ENCODE results near the gene PADI3. TPM values are rescaled to one million over a fixed set of nuclear protein-coding genes. Genes with fewer than 3 reads are reported as not detected.
"Not testable (repeated sequence)": the region's sequence is repeated elsewhere in the genome, so short reads cannot be mapped to it uniquely, and the experiment has no call there.

PADI3 gene
- total RNA-seq, 2 experiments from 2014 or later = not detected

GRCh38 chr1:17236779-17237560, 11.9 kb upstream of the PADI3 start:
- H3K36me3 Mint-ChIP-seq (ENCODE audit: low read depth) = no peaks in the 10 kb centered on the region
- no peak overlapping the region for H3K27ac Mint-ChIP-seq
- no peak overlapping the region for H3K4me3 Mint-ChIP-seq
- ChIA-PET CTCF (interaction anchor here (1.4 to 3.1 kb wide), 5 partner anchors 29 to 112 kb away, joined by 3 to 33 read pairs (median 9); no protein-coding TSS in a partner anchor), POLR2A (no interaction called here)
- no peaks in the 10 kb centered on the region for H3K4me1 Mint-ChIP-seq
- no peaks in the 10 kb centered on the region for H3K27me3 Mint-ChIP-seq
- no peaks in the 10 kb centered on the region for H3K9me3 Mint-ChIP-seq
- DNase-seq = peak; percentile 85

GRCh38 chr1:17237561-17237903, 11.4 kb upstream of the PADI3 start:
- Mint-ChIP-seq H3K9me3 (no peaks in the 10 kb centered on the region), H3K4me1 (no peaks in the 10 kb centered on the region), H3K27me3 (no peaks in the 10 kb centered on the region), H3K27ac (no peak overlapping the region), H3K36me3 (ENCODE audit: low read depth) (no peaks in the 10 kb centered on the region), H3K4me3 (no peak overlapping the region)
- ChIA-PET POLR2A (no interaction called here), CTCF (interaction anchor here (0.8 to 3.1 kb wide), 6 partner anchors 30 to 112 kb away, joined by 3 to 33 read pairs (median 7); no protein-coding TSS in a partner anchor)
- DNase-seq = no peak

- no peak overlapping the region for H3K27ac Mint-ChIP-seq
- no peak overlapping the region for H3K4me3 Mint-ChIP-seq
- DNase-seq = no peak
- H3K36me3 Mint-ChIP-seq (ENCODE audit: low read depth) = no peaks in the 10 kb centered on the region
- no peaks in the 10 kb centered on the region for H3K9me3 Mint-ChIP-seq
- POLR2A ChIA-PET = no interaction called here
- CTCF ChIA-PET = interaction anchor here (0.6 to 1.6 kb wide), 2 partner anchors 105 to 114 kb away, joined by 3 read pairs; no protein-coding TSS in a partner anchor
- no peaks in the 10 kb centered on the region for H3K27me3 Mint-ChIP-seq
- no peaks in the 10 kb centered on the region for H3K4me1 Mint-ChIP-seq
Observed at GRCh38 chr1:17239420-17239819, 9.5 kb upstream of the PADI3 start.

GRCh38 chr1:17241011-17241779, 7.7 kb upstream of the PADI3 start:
- H3K4me3 Mint-ChIP-seq; POLR2A ChIA-PET; H3K36me3 Mint-ChIP-seq (ENCODE audit: low read depth); H3K27ac Mint-ChIP-seq; H3K4me1 Mint-ChIP-seq; H3K9me3 Mint-ChIP-seq; H3K27me3 Mint-ChIP-seq; DNase-seq: not testable (repeated sequence)
- CTCF ChIA-PET = interaction anchor here (0.7 kb wide), 1 partner anchor 121 kb away, joined by 4 read pairs; no protein-coding TSS in a partner anchor

GRCh38 chr1:17241780-17242074, 7.2 kb upstream of the PADI3 start:
- H3K27ac Mint-ChIP-seq; DNase-seq; H3K4me1 Mint-ChIP-seq; H3K9me3 Mint-ChIP-seq; H3K4me3 Mint-ChIP-seq; POLR2A ChIA-PET; H3K27me3 Mint-ChIP-seq; H3K36me3 Mint-ChIP-seq (ENCODE audit: low read depth): not testable (repeated sequence)
- CTCF ChIA-PET = interaction anchor here (0.7 kb wide), 1 partner anchor 121 kb away, joined by 4 read pairs; no protein-coding TSS in a partner anchor

GRCh38 chr1:17243274-17243673, 5.6 kb upstream of the PADI3 start:
- H3K9me3 Mint-ChIP-seq = no peaks in the 10 kb centered on the region

GRCh38 chr1:17244821-17245740, 3.8 kb upstream of the PADI3 start:
- POLR2A ChIA-PET = no interaction called here
- no peaks in the 10 kb centered on the region for H3K36me3 Mint-ChIP-seq (ENCODE audit: low read depth)
- CTCF ChIA-PET = interaction anchor here (1.1 kb wide), 1 partner anchor 11 kb away, joined by 4 read pairs; no protein-coding TSS in a partner anchor
- H3K4me3 Mint-ChIP-seq = no peak overlapping the region
- DNase-seq = no peak
- H3K27ac Mint-ChIP-seq = no peak overlapping the region
- no peaks in the 10 kb centered on the region for H3K27me3 Mint-ChIP-seq
- no peaks in the 10 kb centered on the region for H3K4me1 Mint-ChIP-seq
- no peaks in the 10 kb centered on the region for H3K9me3 Mint-ChIP-seq

More at GRCh38 chr1:17243274-17243673, 5.6 kb upstream of the PADI3 start:
- Mint-ChIP-seq H3K4me3 (no peak overlapping the region), H3K4me1 (no peaks in the 10 kb centered on the region), H3K27me3 (no peaks in the 10 kb centered on the region), H3K36me3 (ENCODE audit: low read depth) (no peaks in the 10 kb centered on the region), H3K27ac (no peak overlapping the region)
- no peak for DNase-seq
- ChIA-PET CTCF (no interaction called here), POLR2A (no interaction called here)

GRCh38 chr1:17245816-17246325, 3.0 kb upstream of the PADI3 start:
- DNase-seq = no peak
- no peaks in the 10 kb centered on the region for H3K4me1 Mint-ChIP-seq
- CTCF ChIA-PET = no interaction called here
- no peaks in the 10 kb centered on the region for H3K36me3 Mint-ChIP-seq (ENCODE audit: low read depth)
- no peak overlapping the region for H3K27ac Mint-ChIP-seq
- POLR2A ChIA-PET = no interaction called here
- no peaks in the 10 kb centered on the region for H3K9me3 Mint-ChIP-seq
- H3K27me3 Mint-ChIP-seq = no peaks in the 10 kb centered on the region
- no peak overlapping the region for H3K4me3 Mint-ChIP-seq

- no peaks in the 10 kb centered on the region for H3K9me3 Mint-ChIP-seq
- ChIA-PET CTCF (no interaction called here), POLR2A (no interaction called here)
- H3K27ac Mint-ChIP-seq = no peak overlapping the region
- H3K4me1 Mint-ChIP-seq = no peaks in the 10 kb centered on the region
- H3K36me3 Mint-ChIP-seq (ENCODE audit: low read depth) = no peaks in the 10 kb centered on the region
- no peak for DNase-seq
- H3K4me3 Mint-ChIP-seq = no peak overlapping the region
- H3K27me3 Mint-ChIP-seq = no peaks in the 10 kb centered on the region
Observed at GRCh38 chr1:17246971-17247370, 1.9 kb upstream of the PADI3 start.

GRCh38 chr1:17250601-17251000, 1.7 kb downstream of the PADI3 start:
- Mint-ChIP-seq H3K9me3 (no peaks in the 10 kb centered on the region), H3K27me3 (no peaks in the 10 kb centered on the region), H3K27ac (no peak overlapping the region), H3K36me3 (ENCODE audit: low read depth) (no peaks in the 10 kb centered on the region), H3K4me1 (no peaks in the 10 kb centered on the region), H3K4me3 (no peak overlapping the region)
- ChIA-PET CTCF (no interaction called here), POLR2A (no interaction called here)
- no peak for DNase-seq

- Mint-ChIP-seq H3K4me1 (no peaks in the 10 kb centered on the region), H3K36me3 (ENCODE audit: low read depth) (no peaks in the 10 kb centered on the region), H3K9me3 (no peaks in the 10 kb centered on the region), H3K27ac (no peak overlapping the region), H3K4me3 (no peak overlapping the region), H3K27me3 (no peaks in the 10 kb centered on the region)
- POLR2A ChIA-PET = no interaction called here
- CTCF ChIA-PET = no interaction called here
- no peak for DNase-seq
Observed at GRCh38 chr1:17251246-17251645, 2.3 kb downstream of the PADI3 start.

- Mint-ChIP-seq H3K9me3 (no peaks in the 10 kb centered on the region), H3K4me1 (no peaks in the 10 kb centered on the region), H3K27me3 (no peaks in the 10 kb centered on the region), H3K4me3 (no peak overlapping the region), H3K27ac (no peak overlapping the region), H3K36me3 (ENCODE audit: low read depth) (no peaks in the 10 kb centered on the region)
- POLR2A ChIA-PET = no interaction called here
- CTCF ChIA-PET = no interaction called here
- no peak for DNase-seq
Observed at GRCh38 chr1:17251701-17252376, 2.9 kb downstream of the PADI3 start.

All from activated CD4-positive, alpha-beta memory T cell treated with anti-CD3 and anti-CD28 coated beads, Interleukin-2, amount 10 ng/mL, durations not matched to agents 7 days and 5 days (primary cell).